Fibroblast of skin of right quadriceps (primary cell): Measurements from ENCODE around the gene SLC2A4.

Experiments
- DNase-seq: peaks from one replicate; pipeline ENCODE4 v3.0.0-alpha.2; 2013

The SLC2A4 gene

GRCh38 chr17:7307686-7308624 is 26.4 kb downstream of the SLC2A4 start:
- peak; percentile 28 for DNase-seq

GRCh38 chr17:7308625-7309433 is 27.3 kb downstream of the SLC2A4 start:
- DNase-seq = peak; percentile 79

- no peak for DNase-seq
Measured at GRCh38 chr17:7309628-7310027, 28.1 kb downstream of the SLC2A4 start.

- no peak for DNase-seq
Measured at GRCh38 chr17:7311110-7311705, 29.7 kb downstream of the SLC2A4 start.

GRCh38 chr17:7312432-7313087 is 31.0 kb downstream of the SLC2A4 start:
- no peak for DNase-seq

- no peak for DNase-seq
Measured at GRCh38 chr17:7313088-7313889, 31.8 kb downstream of the SLC2A4 start.

GRCh38 chr17:7313890-7314718 is 32.6 kb downstream of the SLC2A4 start:
- no peak for DNase-seq

GRCh38 chr17:7314719-7315569 is 33.4 kb downstream of the SLC2A4 start, which contains the start of gene GPS2:
GPS2 (minus strand) TSS chr17:7315360; CDS start chr17:7315052, 308 bp downstream.
- DNase-seq = peak; percentile 78

GRCh38 chr17:7315570-7316235 is 34.2 kb downstream of the SLC2A4 start:
- DNase-seq = no peak

- no peak for DNase-seq
Measured at GRCh38 chr17:7317161-7317803, 35.8 kb downstream of the SLC2A4 start.

GRCh38 chr17:7318121-7318860 is 36.8 kb downstream of the SLC2A4 start:
- no peak for DNase-seq

- DNase-seq = no peak
Measured at GRCh38 chr17:7321466-7321865, 39.9 kb downstream of the SLC2A4 start.

GRCh38 chr17:7322520-7323194 is 41.1 kb downstream of the SLC2A4 start:
- no peak for DNase-seq

- peak; percentile 28 for DNase-seq
Measured at GRCh38 chr17:7323731-7324437, 42.4 kb downstream of the SLC2A4 start.

- DNase-seq = no peak
Measured at GRCh38 chr17:7324438-7324779, 42.9 kb downstream of the SLC2A4 start.

GRCh38 chr17:7325031-7325528 is 43.6 kb downstream of the SLC2A4 start:
- DNase-seq = no peak

GRCh38 chr17:7326186-7326585 is 44.7 kb downstream of the SLC2A4 start:
- DNase-seq = no peak
